Body of pancreas (tissue), 4 donors: ENCODE data around the gene DSCAM. TPM values are rescaled to one million over a fixed set of nuclear protein-coding genes. Genes with fewer than 3 reads are reported as not detected.
A peak's percentile ranks its signal among the peaks of the same experiment; 100 is the strongest.

Experiments
- ATAC-seq: fragments of 150-250 bp; one replicate; pipeline ENCODE4 v1.9.1; 2016
- DNase-seq, 4 donors: peaks; one replicate each; pipeline ENCODE4 v3.0.0-alpha.2; 2019
- H3K27ac ChIP-seq, 4 donors: fragments of 200-600 bp; sonication (generic); 1 replicate in 3 of 4; 2 replicates in 1 of 4; pipeline versions ENCODE4 v1.5.1 to v1.6.1; 2016 to 2019; ENCODE audit warnings: mild to moderate bottlenecking in 1 of 4, mixed read lengths in 1 of 4, moderate library complexity in 1 of 4
- H3K27me3 ChIP-seq, 2 donors: fragments of 200-600 bp; sonication (generic); one replicate each; pipeline ENCODE4 v1.6.0; 2016; ENCODE audit warnings: mild to moderate bottlenecking in 1 of 2
- H3K36me3 ChIP-seq, 2 donors: fragments of 200-600 bp; sonication (generic); replicated peaks in 1 of 2; 2 replicates each; pipeline ENCODE4 v1.5.1; 2016; ENCODE audit warnings: low read depth in 2 of 2; ENCODE audit not compliant: insufficient read depth in 1 of 2
- H3K4me1 ChIP-seq: fragments of 200-600 bp; sonication (generic); one replicate; pipeline ENCODE4 v1.6.0; 2016
- H3K4me3 ChIP-seq, 2 donors: fragments of 200-600 bp; sonication (generic); 1 replicate in 1 of 2; 2 replicates in 1 of 2; pipeline ENCODE4 v1.5.1; 2016 to 2019
- H3K9me3 ChIP-seq, 3 donors: fragments of 200-600 bp; sonication (generic); 1 replicate in 2 of 3; 2 replicates in 1 of 3; pipeline ENCODE4 v1.5.1; 2016
- POLR2A ChIP-seq, 3 donors: fragments of 450-650 bp; IDR thresholded peaks; one replicate each; pipeline ENCODE4 v1.6.1; 2016; ENCODE audit warnings: antibody characterized with exemption in 3 of 3, mild to moderate bottlenecking in 2 of 3
- WGBS, 2 donors: methylation state at CpG; one replicate each; pipeline ENCODE4 v1.1.5; 2017; 5-methylcytosine and 5-hydroxymethylcytosine counted together
- intact Hi-C: fragments of 100-400 bp; cut with DNase I; formaldehyde crosslinking; loops from one replicate; pipeline ENCODE4 v1.15.1; 2023
- total RNA-seq, 2 donors: library from RNA; depleted of rRNA; stranded (reverse); fragments of >200 nt; gene quantifications; one replicate each; pipeline ENCODE4 v1.1.0, GENCODE V29; 2016
- TF ChIP-seq, protein P1 (sequence below), 7 experiments: fragments of 450-650 bp in 4 of 7; fragments of 200-600 bp in 3 of 7; sonication (generic) in 3 of 7; IDR thresholded peaks; one replicate each; pipeline ENCODE4 v1.5.1; 2016 to 2019; ENCODE audit warnings: antibody characterized with exemption in 7 of 7

Gene DSCAM
- total RNA-seq, 2 donors from 2014 or later: 0.26 TPM; not detected in 1

DNA sequence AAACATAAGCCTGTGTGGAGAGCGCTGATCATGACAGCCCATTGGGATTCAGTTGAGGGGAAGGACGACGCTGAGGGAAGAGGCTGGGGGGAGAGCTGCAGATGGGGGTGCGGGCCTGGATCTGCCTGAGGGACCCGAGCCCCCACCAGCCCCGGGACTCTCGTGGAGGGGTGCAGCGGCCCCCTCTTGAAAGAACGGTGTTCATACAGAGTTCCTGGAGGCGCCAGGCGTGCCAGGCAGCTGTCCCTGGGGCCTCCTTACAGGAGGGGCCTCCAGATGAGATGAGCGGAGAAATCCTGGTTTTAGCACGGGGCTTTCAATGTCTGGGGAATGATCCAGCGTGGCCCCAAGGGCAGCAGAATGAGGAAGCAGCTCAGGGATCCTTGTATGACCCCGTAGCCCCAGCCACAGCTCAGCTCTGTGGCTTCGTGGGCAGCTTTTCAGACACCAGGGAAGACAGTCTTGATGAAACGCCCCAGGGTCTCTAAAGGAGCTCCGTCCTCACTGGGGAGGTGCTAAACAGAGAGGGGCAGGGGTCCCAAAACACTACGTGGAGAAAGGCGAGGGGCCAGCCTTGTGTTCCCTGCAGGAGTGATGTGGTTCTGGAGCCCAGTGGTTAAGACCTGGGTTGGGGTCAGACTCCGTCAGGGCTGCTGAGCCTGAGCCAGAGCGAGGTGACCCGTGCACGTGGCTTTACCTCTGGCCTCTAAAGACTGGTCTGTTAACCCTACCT is 7.2 kb upstream of the DSCAM start:
- TF ChIP-seq, protein P1, sequence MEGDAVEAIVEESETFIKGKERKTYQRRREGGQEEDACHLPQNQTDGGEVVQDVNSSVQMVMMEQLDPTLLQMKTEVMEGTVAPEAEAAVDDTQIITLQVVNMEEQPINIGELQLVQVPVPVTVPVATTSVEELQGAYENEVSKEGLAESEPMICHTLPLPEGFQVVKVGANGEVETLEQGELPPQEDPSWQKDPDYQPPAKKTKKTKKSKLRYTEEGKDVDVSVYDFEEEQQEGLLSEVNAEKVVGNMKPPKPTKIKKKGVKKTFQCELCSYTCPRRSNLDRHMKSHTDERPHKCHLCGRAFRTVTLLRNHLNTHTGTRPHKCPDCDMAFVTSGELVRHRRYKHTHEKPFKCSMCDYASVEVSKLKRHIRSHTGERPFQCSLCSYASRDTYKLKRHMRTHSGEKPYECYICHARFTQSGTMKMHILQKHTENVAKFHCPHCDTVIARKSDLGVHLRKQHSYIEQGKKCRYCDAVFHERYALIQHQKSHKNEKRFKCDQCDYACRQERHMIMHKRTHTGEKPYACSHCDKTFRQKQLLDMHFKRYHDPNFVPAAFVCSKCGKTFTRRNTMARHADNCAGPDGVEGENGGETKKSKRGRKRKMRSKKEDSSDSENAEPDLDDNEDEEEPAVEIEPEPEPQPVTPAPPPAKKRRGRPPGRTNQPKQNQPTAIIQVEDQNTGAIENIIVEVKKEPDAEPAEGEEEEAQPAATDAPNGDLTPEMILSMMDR (IDR thresholded peaks at IDR 0.05): no peak
- no peak for TF ChIP-seq POLR2A (IDR thresholded peaks at IDR 0.05)
- Histone ChIP-seq H3K27me3 (no peaks in the 10 kb centered on the region), H3K9me3 (no peaks in the 10 kb centered on the region), H3K4me1 (no peaks in the 10 kb centered on the region), H3K27ac (no peak overlapping the region), H3K36me3 (no peaks in the 10 kb centered on the region), H3K4me3 (no peak overlapping the region)
- 43 to 50% methylated on average over 18 to 24 of the region's 24 CpGs for WGBS, 2 donors
- intact Hi-C loops: no loop called here
- no peak for DNase-seq
- no peak for ATAC-seq

- H3K36me3 ChIP-seq: no peaks in the 10 kb centered on the region
- 47 to 50% methylated on average over 5 of the region's 5 CpGs for WGBS, 2 donors
- no peaks in the 10 kb centered on the region for H3K9me3 ChIP-seq
- peaks cover 0 to 4% of the 10 kb centered on the region in 2 donors for H3K27me3 ChIP-seq
- H3K4me3 ChIP-seq: no peak overlapping the region
- DNase-seq (no peak), ATAC-seq (no peak)
- H3K4me1 ChIP-seq: no peaks in the 10 kb centered on the region
- TF ChIP-seq POLR2A (IDR thresholded peaks at IDR 0.05): no peak
- TF ChIP-seq, protein P1 (IDR thresholded peaks at IDR 0.05): peak in 1 of 7 experiments; percentile 15
- intact Hi-C loops: no loop called here
- no peak overlapping the region for H3K27ac ChIP-seq
These were observed 5.6 kb upstream of the DSCAM start for GRCh38 chr21:40852563-40852962.

DNA sequence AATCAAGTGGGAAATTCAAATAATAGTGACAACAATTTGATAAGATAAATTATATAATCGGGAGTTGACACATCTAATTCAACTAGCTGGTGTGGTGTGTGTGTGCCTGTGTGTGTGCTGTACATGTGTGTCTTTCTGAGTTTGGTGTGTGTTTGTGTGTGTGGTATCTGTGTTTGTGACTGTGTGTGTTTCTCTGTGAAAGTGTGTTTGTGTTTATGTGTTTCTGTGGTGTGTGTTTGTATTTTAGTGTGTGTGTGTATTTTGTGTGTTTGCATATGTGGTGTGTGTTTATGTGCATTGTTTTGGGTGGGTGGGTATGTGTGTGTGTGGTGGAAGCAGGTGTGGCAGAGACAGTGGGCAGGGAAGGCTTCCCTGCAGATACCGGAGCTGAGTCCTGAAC is 4.8 kb upstream of the DSCAM start:
- no peaks in the 10 kb centered on the region for H3K9me3 ChIP-seq
- DNase-seq (no peak), ATAC-seq (no peak)
- TF ChIP-seq, protein P1 (IDR thresholded peaks at IDR 0.05): no peak
- no peak for TF ChIP-seq POLR2A (IDR thresholded peaks at IDR 0.05)
- intact Hi-C loops: no loop called here
- peaks cover 5% of the 10 kb centered on the region for H3K4me1 ChIP-seq
- H3K27me3 ChIP-seq: peaks cover 0 to 4% of the 10 kb centered on the region in 2 donors
- no peaks in the 10 kb centered on the region for H3K36me3 ChIP-seq
- no peak overlapping the region for H3K27ac ChIP-seq
- WGBS, 2 donors: 43 to 49% methylated on average over 2 of the region's 2 CpGs
- no peak overlapping the region for H3K4me3 ChIP-seq

GRCh38 chr21:40850071-40850470 is 3.1 kb upstream of the DSCAM start:
- no peaks in the 10 kb centered on the region for H3K36me3 ChIP-seq
- DNase-seq: no peak
- no peak for ATAC-seq
- no peak overlapping the region for H3K27ac ChIP-seq
- H3K4me3 ChIP-seq: no peak overlapping the region
- intact Hi-C loops: no loop called here
- TF ChIP-seq POLR2A (IDR thresholded peaks at IDR 0.05): no peak
- TF ChIP-seq, protein P1 (IDR thresholded peaks at IDR 0.05): no peak
- no peaks in the 10 kb centered on the region for H3K9me3 ChIP-seq
- 52 to 78% methylated on average over 1 of the region's 1 CpG for WGBS, 2 donors
- H3K27me3 ChIP-seq: peaks cover 0 to 9% of the 10 kb centered on the region in 2 donors
- peaks cover 5% of the 10 kb centered on the region for H3K4me1 ChIP-seq

GRCh38 chr21:40847951-40848350 is 993 bp upstream of the DSCAM start:
- Histone ChIP-seq H3K27ac (no peak overlapping the region), H3K9me3 (no peaks in the 10 kb centered on the region), H3K27me3 (peaks cover 0 to 9% of the 10 kb centered on the region in 2 donors), H3K4me3 (no peak overlapping the region), H3K36me3 (no peaks in the 10 kb centered on the region), H3K4me1 (peaks cover 5% of the 10 kb centered on the region)
- intact Hi-C loops: no loop called here
- no peak for TF ChIP-seq POLR2A (IDR thresholded peaks at IDR 0.05)
- TF ChIP-seq, protein P1 (IDR thresholded peaks at IDR 0.05): no peak
- 47 to 76% methylated on average over 5 to 6 of the region's 6 CpGs for WGBS, 2 donors
- ATAC-seq (no peak), DNase-seq (no peak)
